SJSA1 (cell line): ENCODE results near the gene CPNE8. TPM values are rescaled to one million over a fixed set of nuclear protein-coding genes. Genes with fewer than 3 reads are reported as not detected.

Experiments used
- DNase-seq, 2 experiments: peaks; one replicate each; pipeline ENCODE4 v3.0.0-alpha.2; 2015 to 2020; ENCODE audit warnings: low spot score in 2 of 2, low read depth in 1 of 2
- H3K27ac ChIP-seq: fragments of 250-450 bp; sonication (Bioruptor Pico); 2 replicates; pipeline ENCODE4 v1.5.1; 2020; ENCODE audit warnings: mild to moderate bottlenecking, moderate library complexity
- H3K27me3 ChIP-seq: fragments of 250-450 bp; sonication (Bioruptor Pico); replicated peaks from 2 replicates; pipeline ENCODE4 v1.5.1; 2020; ENCODE audit warnings: mild to moderate bottlenecking, moderate library complexity
- H3K36me3 ChIP-seq: fragments of 250-450 bp; sonication (Bioruptor Pico); 2 replicates; pipeline ENCODE4 v1.5.1; 2020; ENCODE audit warnings: mild to moderate bottlenecking
- H3K4me1 ChIP-seq: fragments of 250-450 bp; sonication (Bioruptor Pico); replicated peaks from 2 replicates; pipeline ENCODE4 v1.6.1; 2021; ENCODE audit warnings: mild to moderate bottlenecking
- H3K4me3 ChIP-seq: fragments of 250-450 bp; sonication (Bioruptor Pico); 2 replicates; pipeline ENCODE4 v1.5.1; 2020; ENCODE audit warnings: mild to moderate bottlenecking
- H3K9me3 ChIP-seq: fragments of 250-450 bp; sonication (Bioruptor Pico); replicated peaks from 2 replicates; pipeline ENCODE4 v1.5.1; 2020; ENCODE audit warnings: mild to moderate bottlenecking
- total RNA-seq: library from RNA; depleted of rRNA; stranded (reverse); fragments of >200 nt; shearing (Covaris generic); gene quantifications from 2 replicates; pipeline ENCODE4 v1.2.3, GENCODE V29; 2014

CPNE8 gene
- total RNA-seq, 1 experiment from 2014 or later: not detected

GRCh38 chr12:38720661-38721060, 184.7 kb downstream of the CPNE8 start:
- Histone ChIP-seq H3K27me3 (no peaks in the 10 kb centered on the region), H3K9me3 (no peaks in the 10 kb centered on the region; the same call in 1 of the 2 replicates), H3K36me3 (no peaks in the 10 kb centered on the region), H3K27ac (no peak overlapping the region), H3K4me3 (no peak overlapping the region), H3K4me1 (no peaks in the 10 kb centered on the region)
- no peak for DNase-seq

GRCh38 chr12:38713294-38713693, 192.1 kb downstream of the CPNE8 start:
- H3K4me1 ChIP-seq: no peaks in the 10 kb centered on the region
- no peak overlapping the region for H3K4me3 ChIP-seq
- no peak for DNase-seq
- no peak overlapping the region for H3K27ac ChIP-seq
- H3K36me3 ChIP-seq: no peaks in the 10 kb centered on the region
- no peaks in the 10 kb centered on the region for H3K27me3 ChIP-seq
- H3K9me3 ChIP-seq: no peaks in the 10 kb centered on the region; the same call in 1 of the 2 replicates

GRCh38 chr12:38711054-38711453, 194.3 kb downstream of the CPNE8 start:
- no peak overlapping the region for H3K27ac ChIP-seq

GRCh38 chr12:38708466-38708865, 196.9 kb downstream of the CPNE8 start:
- Histone ChIP-seq H3K27me3 (no peaks in the 10 kb centered on the region), H3K27ac (no peak overlapping the region), H3K4me3 (no peak overlapping the region), H3K36me3 (no peaks in the 10 kb centered on the region), H3K9me3 (no peaks in the 10 kb centered on the region; the same call in 1 of the 2 replicates), H3K4me1 (no peaks in the 10 kb centered on the region)
- DNase-seq: no peak

More at GRCh38 chr12:38711054-38711453, 194.3 kb downstream of the CPNE8 start:
- H3K4me1 ChIP-seq: no peaks in the 10 kb centered on the region
- H3K36me3 ChIP-seq: no peaks in the 10 kb centered on the region
- no peak overlapping the region for H3K4me3 ChIP-seq
- H3K27me3 ChIP-seq: no peaks in the 10 kb centered on the region
- no peak for DNase-seq
- no peaks in the 10 kb centered on the region; the same call in 1 of the 2 replicates for H3K9me3 ChIP-seq

GRCh38 chr12:38707648-38708047, 197.7 kb downstream of the CPNE8 start:
- Histone ChIP-seq H3K27ac (no peak overlapping the region), H3K4me1 (no peaks in the 10 kb centered on the region), H3K9me3 (no peaks in the 10 kb centered on the region; the same call in 1 of the 2 replicates), H3K36me3 (no peaks in the 10 kb centered on the region), H3K27me3 (no peaks in the 10 kb centered on the region), H3K4me3 (no peak overlapping the region)
- DNase-seq: no peak

GRCh38 chr12:38697289-38697688, 208.1 kb downstream of the CPNE8 start:
- Histone ChIP-seq H3K4me3 (no peak overlapping the region), H3K27ac (no peak overlapping the region), H3K36me3 (no peaks in the 10 kb centered on the region), H3K4me1 (no peaks in the 10 kb centered on the region), H3K27me3 (no peaks in the 10 kb centered on the region), H3K9me3 (0 out of 2 replicates have a peak, but pooled peaks cover 3% of the 10 kb centered on the region)
- no peak for DNase-seq

- DNase-seq: no peak
- Histone ChIP-seq H3K27ac (no peak overlapping the region), H3K4me3 (no peak overlapping the region), H3K4me1 (no peaks in the 10 kb centered on the region), H3K27me3 (no peaks in the 10 kb centered on the region), H3K36me3 (no peaks in the 10 kb centered on the region), H3K9me3 (0 out of 2 replicates have a peak, but pooled peaks cover 3% of the 10 kb centered on the region)
These were observed 210.3 kb downstream of the CPNE8 start for GRCh38 chr12:38695057-38695456.

- Histone ChIP-seq H3K9me3 (0 out of 2 replicates have a peak, but pooled peaks cover 3% of the 10 kb centered on the region), H3K4me3 (no peak overlapping the region), H3K27ac (no peak overlapping the region), H3K36me3 (no peaks in the 10 kb centered on the region), H3K4me1 (no peaks in the 10 kb centered on the region), H3K27me3 (no peaks in the 10 kb centered on the region)
- no peak for DNase-seq
These were observed 214.2 kb downstream of the CPNE8 start for GRCh38 chr12:38691164-38691563.

GRCh38 chr12:38690646-38691045, 214.7 kb downstream of the CPNE8 start:
- H3K27ac ChIP-seq: no peak overlapping the region
- no peaks in the 10 kb centered on the region for H3K4me1 ChIP-seq
- no peaks in the 10 kb centered on the region for H3K36me3 ChIP-seq
- no peak overlapping the region for H3K4me3 ChIP-seq
- DNase-seq: no peak
- H3K27me3 ChIP-seq: no peaks in the 10 kb centered on the region
- H3K9me3 ChIP-seq: 0 out of 2 replicates have a peak, but pooled peaks cover 3% of the 10 kb centered on the region

GRCh38 chr12:38689704-38690103, 215.7 kb downstream of the CPNE8 start:
- Histone ChIP-seq H3K27me3 (no peaks in the 10 kb centered on the region), H3K4me1 (no peaks in the 10 kb centered on the region), H3K27ac (no peak overlapping the region), H3K4me3 (no peak overlapping the region), H3K9me3 (0 out of 2 replicates have a peak, but pooled peaks cover 3% of the 10 kb centered on the region), H3K36me3 (no peaks in the 10 kb centered on the region)
- DNase-seq: no peak

GRCh38 chr12:38689195-38689594, 216.2 kb downstream of the CPNE8 start:
- no peak overlapping the region for H3K4me3 ChIP-seq
- 0 out of 2 replicates have a peak, but pooled peaks cover 3% of the 10 kb centered on the region for H3K9me3 ChIP-seq
- H3K4me1 ChIP-seq: no peaks in the 10 kb centered on the region
- no peaks in the 10 kb centered on the region for H3K36me3 ChIP-seq
- DNase-seq: no peak
- H3K27ac ChIP-seq: no peak overlapping the region
- H3K27me3 ChIP-seq: no peaks in the 10 kb centered on the region

- H3K9me3 ChIP-seq: no peaks in the 10 kb centered on the region
- no peak overlapping the region for H3K27ac ChIP-seq
- H3K4me3 ChIP-seq: no peak overlapping the region
- H3K36me3 ChIP-seq: no peaks in the 10 kb centered on the region
- no peak for DNase-seq
- H3K27me3 ChIP-seq: no peaks in the 10 kb centered on the region
- no peaks in the 10 kb centered on the region for H3K4me1 ChIP-seq
These were observed 222.9 kb downstream of the CPNE8 start for GRCh38 chr12:38682521-38682920.

GRCh38 chr12:38669530-38669929, 235.9 kb downstream of the CPNE8 start:
- no peak for DNase-seq
- H3K4me3 ChIP-seq: no peak overlapping the region
- no peaks in the 10 kb centered on the region for H3K4me1 ChIP-seq
- no peaks in the 10 kb centered on the region for H3K36me3 ChIP-seq
- no peak overlapping the region for H3K27ac ChIP-seq
- H3K9me3 ChIP-seq: no peaks in the 10 kb centered on the region
- no peaks in the 10 kb centered on the region for H3K27me3 ChIP-seq

- Histone ChIP-seq H3K4me3 (no peak overlapping the region), H3K4me1 (no peaks in the 10 kb centered on the region), H3K27me3 (no peaks in the 10 kb centered on the region), H3K9me3 (no peaks in the 10 kb centered on the region), H3K36me3 (no peaks in the 10 kb centered on the region), H3K27ac (no peak overlapping the region)
- DNase-seq: no peak
These were observed 236.3 kb downstream of the CPNE8 start for GRCh38 chr12:38669081-38669480.

- no peaks in the 10 kb centered on the region for H3K36me3 ChIP-seq
- H3K27me3 ChIP-seq: no peaks in the 10 kb centered on the region
- H3K4me3 ChIP-seq: no peak overlapping the region
- H3K4me1 ChIP-seq: no peaks in the 10 kb centered on the region
- H3K9me3 ChIP-seq: no peaks in the 10 kb centered on the region
- no peak for DNase-seq
- H3K27ac ChIP-seq: no peak overlapping the region
These were observed 239.0 kb downstream of the CPNE8 start for GRCh38 chr12:38666425-38666824.
